Measurements from ENCODE around the gene STING1. TPM values are rescaled to one million over a fixed set of nuclear protein-coding genes. Genes with fewer than 3 reads are reported as not detected.

STING1 gene
- total and polyA plus RNA-seq, 8 donors, result 3.1 to 19.7 (median 8.6) TPM

DNA sequence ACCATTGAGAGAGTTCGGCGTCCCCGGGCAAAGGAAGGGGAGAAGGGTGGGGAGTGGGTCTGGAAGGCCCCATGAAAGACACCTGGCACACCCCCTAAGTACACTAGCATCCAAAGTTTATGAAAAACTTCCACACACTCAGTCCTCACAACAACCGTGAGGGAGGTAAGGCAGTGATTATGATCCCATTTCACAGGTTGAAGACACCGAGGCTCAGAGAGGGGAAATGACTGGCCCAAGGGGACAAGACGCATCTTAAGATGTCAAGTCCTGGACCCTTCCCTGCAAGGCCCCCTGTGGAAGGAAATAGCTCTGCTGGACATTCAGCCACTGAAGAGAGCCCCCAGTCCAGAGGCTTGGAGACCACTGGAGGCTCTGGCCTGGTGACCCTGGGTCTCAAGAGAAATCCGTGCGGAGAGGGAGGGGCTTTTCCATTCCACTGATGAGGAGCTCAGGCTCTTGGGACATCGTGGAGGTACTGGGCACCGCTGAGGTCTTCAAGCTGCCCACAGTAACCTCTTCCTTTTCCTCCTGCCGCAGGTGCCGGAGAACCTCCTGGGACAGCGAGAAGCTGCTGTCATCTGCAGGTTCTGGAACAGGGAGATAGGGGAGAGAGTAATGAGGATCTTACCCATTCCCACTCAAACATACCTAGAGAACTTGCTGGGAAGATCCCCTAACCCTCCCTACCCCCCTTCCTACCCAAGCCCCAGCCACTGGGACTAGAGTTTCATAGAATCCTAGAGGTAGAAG is 6.5 kb downstream of the STING1 start:
- Histone ChIP-seq H3K27me3 (no peaks in the 10 kb centered on the region), H3K27ac (no peak overlapping the region), H3K36me3 (no peaks in the 10 kb centered on the region), H3K4me3 (no peak overlapping the region), H3K4me1 (no peaks in the 10 kb centered on the region), H3K9me3 (no peaks in the 10 kb centered on the region)
- intact Hi-C loops (cut with DNase I), result no loop called here
- TF ChIP-seq, protein P1, sequence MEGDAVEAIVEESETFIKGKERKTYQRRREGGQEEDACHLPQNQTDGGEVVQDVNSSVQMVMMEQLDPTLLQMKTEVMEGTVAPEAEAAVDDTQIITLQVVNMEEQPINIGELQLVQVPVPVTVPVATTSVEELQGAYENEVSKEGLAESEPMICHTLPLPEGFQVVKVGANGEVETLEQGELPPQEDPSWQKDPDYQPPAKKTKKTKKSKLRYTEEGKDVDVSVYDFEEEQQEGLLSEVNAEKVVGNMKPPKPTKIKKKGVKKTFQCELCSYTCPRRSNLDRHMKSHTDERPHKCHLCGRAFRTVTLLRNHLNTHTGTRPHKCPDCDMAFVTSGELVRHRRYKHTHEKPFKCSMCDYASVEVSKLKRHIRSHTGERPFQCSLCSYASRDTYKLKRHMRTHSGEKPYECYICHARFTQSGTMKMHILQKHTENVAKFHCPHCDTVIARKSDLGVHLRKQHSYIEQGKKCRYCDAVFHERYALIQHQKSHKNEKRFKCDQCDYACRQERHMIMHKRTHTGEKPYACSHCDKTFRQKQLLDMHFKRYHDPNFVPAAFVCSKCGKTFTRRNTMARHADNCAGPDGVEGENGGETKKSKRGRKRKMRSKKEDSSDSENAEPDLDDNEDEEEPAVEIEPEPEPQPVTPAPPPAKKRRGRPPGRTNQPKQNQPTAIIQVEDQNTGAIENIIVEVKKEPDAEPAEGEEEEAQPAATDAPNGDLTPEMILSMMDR (IDR thresholded peaks at IDR 0.05), result no peak
- ATAC-seq (no peak), DNase-seq (no peak), FAIRE-seq (no peak)
- WGBS, 2 donors, result 80 to 88% methylated on average over 13 of the region's 13 CpGs

DNA sequence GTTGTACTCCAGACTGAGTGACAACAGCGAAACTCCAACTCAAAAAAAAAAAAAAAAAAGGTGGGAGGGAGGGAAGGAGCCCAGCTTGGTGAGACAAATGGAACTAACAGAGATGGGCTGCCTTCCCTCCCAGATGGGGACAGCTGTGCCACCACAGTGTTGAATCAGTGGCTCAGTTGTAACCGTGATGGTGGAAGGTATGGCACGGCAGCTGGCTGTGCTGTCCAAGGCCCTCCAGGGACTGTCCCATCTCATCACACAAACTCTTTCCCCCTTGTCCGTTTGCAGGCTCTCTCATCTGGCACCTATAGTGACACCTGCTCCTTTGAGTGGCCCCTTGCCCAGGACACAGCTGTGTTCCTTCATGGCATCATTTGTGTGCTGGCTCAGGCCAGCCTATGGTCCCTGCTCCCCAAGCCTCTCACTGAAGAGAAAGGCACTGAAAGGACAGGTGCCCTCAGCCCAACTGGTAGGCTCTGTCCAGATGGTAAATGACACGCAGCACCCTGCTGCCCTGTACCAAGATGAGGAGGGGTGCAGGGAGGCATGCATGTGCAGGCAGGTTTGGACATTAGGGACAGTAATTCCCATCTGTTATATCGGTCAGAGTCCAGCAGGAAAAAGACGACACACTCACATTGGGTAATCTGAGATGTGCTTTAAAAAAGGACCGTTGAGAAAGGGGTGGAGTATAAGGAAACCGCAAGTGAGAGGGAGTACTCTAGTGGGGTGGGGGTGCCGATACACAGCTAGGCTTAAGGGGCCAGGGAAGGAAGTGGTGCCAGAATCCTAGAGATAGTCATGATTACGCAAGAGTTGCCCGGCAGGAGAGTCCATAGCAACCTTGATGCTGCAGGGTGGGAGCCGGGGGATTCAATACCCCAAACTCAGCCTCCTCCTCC is 7.4 kb downstream of the STING1 start:
- no peak for FAIRE-seq
- Histone ChIP-seq H3K36me3 (no peaks in the 10 kb centered on the region), H3K4me3 (no peak overlapping the region), H3K9me3 (no peaks in the 10 kb centered on the region), H3K4me1 (no peaks in the 10 kb centered on the region), H3K27ac (no peak overlapping the region), H3K27me3 (no peaks in the 10 kb centered on the region)
- ATAC-seq, result peak in 3 of 4 donors; percentile 45 to 67 (median 56)
- intact Hi-C loops (cut with DNase I), result no loop called here
- TF ChIP-seq, protein P1 (IDR thresholded peaks at IDR 0.05), result no peak
- 60% methylated on average over 13 of the region's 13 CpGs for WGBS, 2 donors
- DNase-seq, result peak in 1 of 6 donors; percentile 16

DNA sequence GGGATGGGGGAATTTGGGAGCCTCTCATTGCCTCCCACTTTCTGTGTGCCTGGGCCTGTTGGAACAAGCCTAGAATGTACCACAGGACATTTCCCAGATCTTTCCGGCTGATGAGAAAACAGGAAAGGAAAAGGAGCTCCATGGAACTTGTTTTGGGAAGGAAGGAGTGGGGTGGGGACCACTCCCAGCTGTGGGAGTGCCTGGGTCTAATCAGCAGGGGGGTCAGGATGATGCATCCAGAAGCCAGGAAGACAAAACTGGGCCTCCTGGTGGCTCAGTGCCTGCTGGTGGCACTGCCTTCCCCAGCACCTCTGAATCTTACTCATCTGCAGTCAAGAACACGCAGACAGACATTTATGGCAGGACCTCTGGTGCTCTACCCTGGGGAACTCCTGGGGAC is 9.0 kb downstream of the STING1 start:
- intact Hi-C loops (cut with DNase I), result no loop called here
- no peak overlapping the region for H3K4me3 ChIP-seq
- FAIRE-seq (no peak), DNase-seq (no peak), ATAC-seq (no peak)
- 81 to 91% methylated on average over 2 of the region's 2 CpGs for WGBS, 2 donors
- no peaks in the 10 kb centered on the region for H3K27me3 ChIP-seq
- TF ChIP-seq, protein P1 (IDR thresholded peaks at IDR 0.05), result no peak
- H3K36me3 ChIP-seq, result no peaks in the 10 kb centered on the region
- no peaks in the 10 kb centered on the region for H3K9me3 ChIP-seq
- no peak overlapping the region for H3K27ac ChIP-seq
- H3K4me1 ChIP-seq, result no peaks in the 10 kb centered on the region

DNA sequence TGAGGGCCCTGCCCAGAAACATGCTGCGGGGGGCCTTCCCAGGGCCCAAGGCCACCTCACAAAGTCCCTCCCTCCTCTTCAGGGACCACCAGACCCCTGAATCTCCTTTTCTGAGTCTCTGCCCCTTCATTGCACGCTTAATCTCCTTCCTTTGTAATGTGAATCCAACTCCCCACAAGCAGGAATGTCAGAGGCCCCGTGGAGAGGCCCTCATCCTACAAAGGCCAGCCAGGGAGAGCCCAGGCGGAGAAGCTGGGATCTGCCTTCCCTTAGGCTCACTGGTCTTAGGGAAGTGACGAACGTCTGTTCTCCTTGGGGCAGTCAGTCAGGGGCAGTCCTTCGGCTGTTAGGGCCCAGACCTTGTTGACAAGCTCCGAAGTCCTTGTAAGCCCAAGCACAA is 9.5 kb downstream of the STING1 start:
- WGBS, 2 donors, result 75 to 80% methylated on average over 8 of the region's 8 CpGs
- Histone ChIP-seq H3K27me3 (no peaks in the 10 kb centered on the region), H3K36me3 (no peaks in the 10 kb centered on the region), H3K4me1 (no peaks in the 10 kb centered on the region), H3K9me3 (no peaks in the 10 kb centered on the region), H3K27ac (no peak overlapping the region), H3K4me3 (no peak overlapping the region)
- FAIRE-seq (no peak), DNase-seq (no peak), ATAC-seq (no peak)
- TF ChIP-seq, protein P1 (IDR thresholded peaks at IDR 0.05), result no peak
- intact Hi-C loops (cut with DNase I), result no loop called here

Measured in pancreas (tissue), 10 donors.